NCI-H2107 (cell line): Measurements from ENCODE around the gene C6orf52.

Experiments used
- DNase-seq: peaks from one replicate; lab custom pipeline; 2025; lab: John Stamatoyannopoulos, UW

The C6orf52 gene

GRCh38 chr6:10644225-10644624 is 50.2 kb downstream of the C6orf52 start:
- no peak for DNase-seq

GRCh38 chr6:10643201-10643651 is 51.2 kb downstream of the C6orf52 start:
- no peak for DNase-seq

DNA sequence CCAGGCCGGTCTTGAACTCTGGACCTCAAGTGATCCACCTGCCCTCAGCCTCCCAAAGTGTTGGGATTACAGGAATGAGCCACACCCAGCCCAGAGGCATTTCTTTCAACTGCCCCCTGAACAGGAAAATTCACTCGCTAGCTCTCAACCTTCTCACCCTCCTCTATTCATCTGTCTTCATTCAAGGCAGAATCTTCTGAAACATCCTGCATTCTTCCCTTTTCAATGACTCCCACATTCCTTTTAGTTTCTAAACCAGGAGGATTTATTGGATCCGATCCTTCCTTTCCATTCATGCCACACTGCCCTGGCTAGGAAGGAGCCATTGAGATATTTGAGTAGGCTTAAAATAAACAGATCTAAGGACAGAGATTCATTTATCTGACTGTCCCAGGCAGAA is 52.9 kb downstream of the C6orf52 start:
- no peak for DNase-seq

DNA sequence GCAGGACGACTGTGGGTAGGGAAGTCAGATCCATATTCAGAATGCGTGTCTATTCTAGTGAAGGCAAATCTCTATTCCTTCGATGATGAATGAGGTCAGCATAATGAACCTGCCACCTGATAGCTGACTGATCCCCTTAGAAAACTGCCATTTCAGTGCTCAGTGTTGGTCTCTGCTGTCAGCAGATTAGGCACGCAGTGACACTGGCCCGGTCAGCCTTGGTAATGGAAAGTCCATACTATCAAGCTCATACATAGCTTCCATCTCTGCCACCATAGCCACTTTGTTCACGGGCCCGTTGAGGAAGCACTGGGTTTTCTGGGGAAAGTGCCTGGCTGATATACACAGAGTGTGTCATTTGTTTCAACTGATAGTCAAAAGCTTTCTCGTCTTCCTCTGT is 54.0 kb downstream of the C6orf52 start:
- no peak for DNase-seq

DNA sequence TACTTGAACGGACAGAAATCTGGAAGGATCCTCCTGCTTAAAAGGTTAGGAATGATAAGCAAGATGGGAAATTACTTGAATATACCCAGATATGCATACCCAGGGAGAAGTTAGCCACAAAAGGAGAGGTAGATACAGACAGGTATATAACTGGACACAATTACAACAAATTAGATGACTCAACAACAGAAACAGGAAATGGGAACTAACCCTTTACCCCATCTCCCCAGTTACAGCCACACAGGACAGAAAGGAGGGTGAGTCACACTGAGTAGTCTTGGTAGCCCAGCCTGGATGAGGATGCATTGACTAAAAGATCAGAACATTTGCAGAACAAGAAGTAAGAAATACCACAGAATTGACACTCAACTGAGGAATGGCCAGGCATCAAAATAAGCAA is 61.2 kb downstream of the C6orf52 start:
- DNase-seq = no peak

DNA sequence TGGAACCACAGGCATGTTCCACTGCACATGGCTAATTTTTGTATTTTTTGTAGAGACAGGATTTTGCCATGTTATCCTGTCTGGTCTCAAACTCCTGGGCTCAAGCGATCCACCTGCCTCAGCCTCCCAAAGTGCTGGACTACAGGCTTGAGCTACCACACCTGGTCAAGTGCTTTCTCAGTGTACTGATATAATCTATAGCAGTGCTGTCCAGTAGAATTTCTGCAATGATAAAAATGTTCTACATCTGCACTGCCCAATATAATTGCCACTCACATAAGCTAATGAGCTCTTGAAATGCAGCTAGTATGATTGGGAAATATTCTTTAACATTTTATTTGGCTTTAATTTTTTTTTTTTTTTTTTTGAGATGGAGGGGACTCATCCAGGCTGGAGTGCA is 64.2 kb downstream of the C6orf52 start:
- no peak for DNase-seq

DNA sequence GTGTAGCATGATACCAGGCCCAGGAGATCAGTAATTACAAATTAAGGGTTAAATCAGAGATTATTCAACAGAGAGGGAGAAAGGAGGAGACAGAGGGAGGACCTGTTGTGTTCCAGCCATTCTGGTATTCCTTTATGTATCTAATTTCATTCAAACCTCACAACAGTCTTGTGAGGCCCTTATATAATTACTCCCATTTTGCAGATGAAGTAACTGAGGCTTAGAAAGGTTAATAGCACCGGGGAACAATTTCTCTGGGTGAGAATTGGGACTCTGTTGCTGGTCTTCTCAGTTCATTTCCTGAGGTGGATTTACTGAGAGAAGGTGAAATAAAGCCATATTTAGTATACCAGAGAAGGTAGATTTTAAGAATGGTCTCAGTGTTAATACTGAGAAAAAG is 66.6 kb downstream of the C6orf52 start:
- DNase-seq = no peak

DNA sequence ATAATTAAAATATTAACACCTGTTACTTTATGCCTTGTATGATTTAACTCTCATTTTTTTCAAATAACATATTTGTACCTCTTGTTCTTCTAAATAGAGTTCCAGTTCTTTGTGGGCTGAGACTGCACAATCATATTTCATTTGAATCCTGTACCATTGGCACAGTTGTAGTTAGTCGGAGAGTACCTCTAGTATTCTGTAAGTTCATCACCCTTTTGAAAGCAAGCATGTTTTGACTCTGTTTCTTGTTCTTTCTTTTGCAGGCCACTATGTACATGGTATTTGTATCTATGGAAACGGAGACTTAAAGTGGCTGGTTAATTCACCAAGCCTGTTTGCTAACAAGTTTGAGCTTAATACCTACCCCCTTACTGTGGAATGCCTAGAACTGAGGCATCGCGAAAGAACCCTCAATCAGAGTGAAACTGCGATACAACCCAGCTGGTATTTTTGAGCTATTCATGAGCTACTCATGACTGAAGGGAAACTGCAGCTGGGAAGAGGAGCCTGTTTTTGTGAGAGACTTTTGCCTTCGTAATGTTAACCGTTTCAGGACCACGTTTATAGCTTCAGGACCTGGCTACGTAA is 68.2 kb downstream of the C6orf52 start:
- DNase-seq = no peak

DNA sequence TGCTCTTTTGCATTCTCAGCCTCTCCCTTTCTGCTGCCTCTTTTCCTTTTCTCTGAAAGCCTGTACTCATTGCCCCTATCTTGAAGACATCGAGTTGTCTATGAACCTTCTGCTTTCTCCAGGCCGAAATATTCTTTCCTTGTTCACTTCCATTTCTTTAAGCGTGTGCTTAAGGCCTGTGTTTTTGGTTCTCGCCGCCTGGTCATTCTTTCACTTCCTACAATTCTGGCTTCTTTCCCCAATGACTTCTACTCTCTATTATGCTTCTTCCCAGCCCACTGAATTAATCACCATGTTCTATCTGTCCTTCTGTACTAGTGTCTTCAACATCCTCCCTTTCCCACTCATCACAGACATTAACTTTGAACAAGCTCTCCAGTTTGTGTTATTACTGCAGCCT is 69.6 kb downstream of the C6orf52 start:
- DNase-seq = no peak

GRCh38 chr6:10621847-10622246 is 72.6 kb downstream of the C6orf52 start:
- DNase-seq = no peak
